Gastrocnemius medialis (tissue), 4 donors: ENCODE results near the gene CERKL. TPM values are rescaled to one million over a fixed set of nuclear protein-coding genes. Genes with fewer than 3 reads are reported as not detected.

Experiments used
- ATAC-seq, 2 donors: fragments of 150-250 bp; one replicate each; pipeline ENCODE4 v1.9.1; 2016
- DNase-seq, 2 donors: peaks; one replicate each; pipeline ENCODE4 v3.0.0-alpha.2; 2019
- H3K27ac ChIP-seq, 4 donors: fragments of 200-600 bp; sonication (generic); 1 replicate in 1 of 4; 2 replicates in 3 of 4; pipeline ENCODE4 v1.5.1; 2016 to 2018; ENCODE audit warnings: mild to moderate bottlenecking in 2 of 4, moderate library complexity in 1 of 4
- H3K27me3 ChIP-seq, 3 donors: fragments of 200-600 bp; sonication (generic) in 2 of 3; 1 replicate in 1 of 3; 2 replicates in 2 of 3; pipeline versions ENCODE4 v1.5.1 to v1.6.0; 2016 to 2019; ENCODE audit warnings: mild to moderate bottlenecking in 1 of 3, moderate library complexity in 1 of 3
- H3K36me3 ChIP-seq, 2 donors: fragments of 200-600 bp; sonication (generic) in 1 of 2; one replicate each; pipeline ENCODE4 v1.5.1; 2017 to 2018
- H3K4me1 ChIP-seq, 2 donors: fragments of 200-600 bp; sonication (generic) in 1 of 2; one replicate each; pipeline ENCODE4 v1.5.1; 2016 to 2017; ENCODE audit warnings: mild to moderate bottlenecking in 2 of 2
- H3K4me3 ChIP-seq, 4 donors: fragments of 200-600 bp; sonication (generic) in 3 of 4; 1 replicate in 1 of 4; 2 replicates in 3 of 4; pipeline ENCODE4 v1.5.1; 2016 to 2019; ENCODE audit warnings: mild to moderate bottlenecking in 2 of 4
- H3K9me3 ChIP-seq, 3 donors: fragments of 200-600 bp; sonication (generic) in 2 of 3; 1 replicate in 1 of 3; 2 replicates in 2 of 3; pipeline ENCODE4 v1.5.1; 2016 to 2019
- POLR2A ChIP-seq, 2 donors: fragments of 450-650 bp; IDR thresholded peaks; one replicate each; pipeline ENCODE4 v1.6.1; 2017; ENCODE audit warnings: antibody characterized with exemption in 2 of 2, mild to moderate bottlenecking in 2 of 2, moderate library complexity in 2 of 2
- in situ Hi-C, 4 donors: fragments of 200-750 bp; cut with MboI; loops; one replicate each; pipeline versions ENCODE4 v1.15.0 to v1.8.0; 2017; ENCODE audit warnings: low sequenced_read_pairs in 4 of 4
- intact Hi-C: fragments of 100-400 bp; cut with DNase I; formaldehyde crosslinking; loops from one replicate; pipeline ENCODE4 v1.15.1; 2023; ENCODE audit warnings: low total_unique reads
- total RNA-seq, 4 donors: library from RNA; depleted of rRNA; stranded (reverse); fragments of >200 nt; gene quantifications; one replicate each; pipeline versions ENCODE4 v1.1.0 to v1.2.3, GENCODE V29; 2016
- TF ChIP-seq, protein P1 (sequence below), 5 experiments: fragments of 450-650 bp in 3 of 5; fragments of 200-600 bp in 2 of 5; sonication (generic) in 2 of 5; IDR thresholded peaks in 4 of 5; conservative IDR thresholded peaks in 1 of 5; 1 replicate in 4 of 5; 2 replicates in 1 of 5; pipeline ENCODE4 v1.5.1; 2016 to 2019; ENCODE audit warnings: antibody characterized with exemption in 5 of 5, mild to moderate bottlenecking in 3 of 5, moderate library complexity in 3 of 5

The CERKL gene
- total RNA-seq, 4 donors from 2014 or later: 0.07 TPM; not detected in 3

- no peaks in the 10 kb centered on the region for H3K9me3 ChIP-seq
- H3K27ac ChIP-seq: no peak overlapping the region
- intact Hi-C loops (no loop called here), in situ Hi-C loops (no loop called here)
- TF ChIP-seq, protein P1, sequence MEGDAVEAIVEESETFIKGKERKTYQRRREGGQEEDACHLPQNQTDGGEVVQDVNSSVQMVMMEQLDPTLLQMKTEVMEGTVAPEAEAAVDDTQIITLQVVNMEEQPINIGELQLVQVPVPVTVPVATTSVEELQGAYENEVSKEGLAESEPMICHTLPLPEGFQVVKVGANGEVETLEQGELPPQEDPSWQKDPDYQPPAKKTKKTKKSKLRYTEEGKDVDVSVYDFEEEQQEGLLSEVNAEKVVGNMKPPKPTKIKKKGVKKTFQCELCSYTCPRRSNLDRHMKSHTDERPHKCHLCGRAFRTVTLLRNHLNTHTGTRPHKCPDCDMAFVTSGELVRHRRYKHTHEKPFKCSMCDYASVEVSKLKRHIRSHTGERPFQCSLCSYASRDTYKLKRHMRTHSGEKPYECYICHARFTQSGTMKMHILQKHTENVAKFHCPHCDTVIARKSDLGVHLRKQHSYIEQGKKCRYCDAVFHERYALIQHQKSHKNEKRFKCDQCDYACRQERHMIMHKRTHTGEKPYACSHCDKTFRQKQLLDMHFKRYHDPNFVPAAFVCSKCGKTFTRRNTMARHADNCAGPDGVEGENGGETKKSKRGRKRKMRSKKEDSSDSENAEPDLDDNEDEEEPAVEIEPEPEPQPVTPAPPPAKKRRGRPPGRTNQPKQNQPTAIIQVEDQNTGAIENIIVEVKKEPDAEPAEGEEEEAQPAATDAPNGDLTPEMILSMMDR (IDR thresholded peaks at IDR 0.05 in 4 of 5, conservative IDR thresholded peaks at IDR 0.05 in 1 of 5): no peak
- H3K4me3 ChIP-seq: no peak overlapping the region
- no peak for ATAC-seq
- H3K36me3 ChIP-seq: no peaks in the 10 kb centered on the region
- H3K4me1 ChIP-seq: no peaks in the 10 kb centered on the region
- H3K27me3 ChIP-seq: no peaks in the 10 kb centered on the region
- DNase-seq: no peak
Observed at GRCh38 chr2:181639686-181640085, 17.2 kb downstream of the CERKL start.

- intact Hi-C loops: no loop called here
- DNase-seq: no peak
- Histone ChIP-seq H3K27ac (no peak overlapping the region), H3K27me3 (no peaks in the 10 kb centered on the region), H3K4me1 (no peaks in the 10 kb centered on the region), H3K4me3 (no peak overlapping the region), H3K9me3 (no peaks in the 10 kb centered on the region), H3K36me3 (no peaks in the 10 kb centered on the region)
- no peak for ATAC-seq
- TF ChIP-seq, protein P1 (IDR thresholded peaks at IDR 0.05 in 4 of 5, conservative IDR thresholded peaks at IDR 0.05 in 1 of 5): no peak
- TF ChIP-seq POLR2A (IDR thresholded peaks at IDR 0.05): no peak
- in situ Hi-C loops: no loop called here
Observed at GRCh38 chr2:181632733-181633401, 24.0 kb downstream of the CERKL start.

GRCh38 chr2:181628590-181629585 lies 28.0 kb downstream of the CERKL start:
- ATAC-seq: no peak
- in situ Hi-C loops (no loop called here), intact Hi-C loops (no loop called here)
- no peaks in the 10 kb centered on the region for H3K4me1 ChIP-seq
- H3K4me3 ChIP-seq: no peak overlapping the region
- no peaks in the 10 kb centered on the region for H3K9me3 ChIP-seq
- TF ChIP-seq, protein P1 (IDR thresholded peaks at IDR 0.05 in 4 of 5, conservative IDR thresholded peaks at IDR 0.05 in 1 of 5): no peak
- no peak for TF ChIP-seq POLR2A (IDR thresholded peaks at IDR 0.05)
- no peak overlapping the region for H3K27ac ChIP-seq
- no peak for DNase-seq
- no peaks in the 10 kb centered on the region for H3K27me3 ChIP-seq
- no peaks in the 10 kb centered on the region for H3K36me3 ChIP-seq

DNA sequence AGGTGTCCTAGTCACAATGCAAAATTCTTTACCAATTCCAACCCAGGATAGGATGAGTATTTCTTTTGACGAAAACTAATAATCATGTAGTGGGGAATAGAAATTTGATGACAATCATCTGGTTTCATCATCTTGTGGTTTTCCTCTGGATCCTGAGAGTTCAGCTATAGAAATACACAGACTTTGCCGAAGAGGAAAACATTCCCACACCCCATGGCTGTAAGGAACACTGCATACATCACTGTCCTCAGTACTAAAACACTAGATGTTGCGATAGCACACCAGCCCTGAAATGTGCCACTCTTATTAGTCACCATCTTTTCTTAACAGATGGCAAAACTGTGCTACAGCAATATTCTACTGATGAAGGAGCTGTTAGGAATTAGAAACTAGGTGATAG lies 29.4 kb downstream of the CERKL start:
- H3K36me3 ChIP-seq: no peaks in the 10 kb centered on the region
- no peak for ATAC-seq
- H3K4me3 ChIP-seq: no peak overlapping the region
- H3K9me3 ChIP-seq: no peaks in the 10 kb centered on the region
- H3K27ac ChIP-seq: no peak overlapping the region
- TF ChIP-seq POLR2A (IDR thresholded peaks at IDR 0.05): no peak
- TF ChIP-seq, protein P1 (IDR thresholded peaks at IDR 0.05 in 4 of 5, conservative IDR thresholded peaks at IDR 0.05 in 1 of 5): no peak
- no peak for DNase-seq
- intact Hi-C loops: no loop called here
- H3K27me3 ChIP-seq: no peaks in the 10 kb centered on the region
- H3K4me1 ChIP-seq: no peaks in the 10 kb centered on the region
- in situ Hi-C loops: no loop called here
